HG03280 (cell line): ENCODE results near the gene HCN4.

Source experiments
- ATAC-seq: cut with Tn5 transposase; IDR thresholded peaks from one replicate; pipeline ENCODE4 v1.9.1; 2021; ENCODE audit warnings: mild to moderate bottlenecking, moderate library complexity; ENCODE audit not compliant: unreplicated experiment

The HCN4 gene

GRCh38 chr15:73380661-73381060 lies 11.9 kb upstream of the HCN4 start:
- ATAC-seq: no peak

GRCh38 chr15:73378089-73378488 lies 9.3 kb upstream of the HCN4 start:
- no peak for ATAC-seq

DNA sequence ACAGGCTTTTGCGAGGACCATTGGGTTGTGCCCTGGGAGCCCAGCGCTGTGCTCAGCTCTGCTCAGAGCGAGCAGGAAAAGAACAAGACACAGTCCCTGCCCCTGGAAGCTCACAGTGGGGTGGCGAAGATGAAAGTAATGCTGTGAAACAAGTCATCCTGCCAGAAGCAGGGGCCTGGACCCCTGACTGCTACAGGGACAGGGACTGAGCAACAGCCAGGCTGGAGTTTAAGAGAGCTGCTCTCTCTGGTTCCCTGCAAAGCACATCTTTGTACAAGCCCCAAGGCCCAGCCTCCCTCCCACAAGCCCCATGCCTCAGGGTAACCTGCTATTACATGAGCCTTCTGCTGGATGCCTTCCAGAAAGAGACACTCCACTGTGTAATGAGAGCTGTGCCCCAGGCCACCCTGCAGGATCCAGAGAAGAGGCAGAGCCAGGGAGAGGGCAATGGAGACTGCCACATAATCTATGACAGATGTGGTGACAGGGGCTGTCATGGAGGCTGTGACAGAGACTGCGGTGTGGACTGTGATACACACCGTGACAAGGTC lies 7.1 kb upstream of the HCN4 start:
- ATAC-seq: no peak

DNA sequence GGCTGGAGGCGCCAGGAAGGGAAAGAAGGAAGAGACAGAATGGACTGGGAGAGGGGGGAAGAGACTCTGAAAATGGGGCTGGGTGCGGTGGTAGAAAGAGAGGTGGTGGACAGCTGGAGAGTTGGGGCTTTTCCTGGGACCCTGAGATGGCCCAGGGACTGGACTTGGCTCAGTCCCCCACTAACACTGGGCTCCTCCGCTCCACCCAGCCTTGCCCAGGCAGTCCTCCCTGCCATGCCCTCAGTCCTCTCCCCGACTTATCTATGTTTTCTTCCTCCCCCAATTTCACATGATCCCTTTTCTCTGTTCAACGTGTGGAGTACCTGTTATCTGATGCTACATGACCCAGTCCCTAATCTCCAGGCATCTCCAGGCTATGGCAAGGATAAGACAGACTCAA lies 6.3 kb upstream of the HCN4 start:
- ATAC-seq: no peak

DNA sequence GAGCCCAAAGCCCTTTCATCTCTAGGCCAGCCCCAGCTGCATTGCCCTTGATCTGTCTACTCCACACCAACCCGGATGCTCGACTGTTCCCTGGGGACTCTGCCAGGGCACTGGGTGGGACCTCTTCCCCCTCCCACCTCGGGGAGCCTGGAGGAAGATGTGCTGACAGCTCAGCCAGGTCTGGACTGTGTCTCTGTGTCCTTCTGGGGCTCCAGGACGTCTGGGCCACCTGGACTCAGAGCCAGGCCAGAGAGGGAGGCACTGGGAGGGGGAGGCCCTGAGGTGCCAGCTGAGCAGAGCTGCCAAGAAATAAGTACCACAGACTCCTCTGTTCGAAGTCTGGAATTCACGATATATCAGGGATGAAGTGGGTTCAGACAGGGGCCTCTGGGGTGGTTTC lies 5.8 kb upstream of the HCN4 start:
- ATAC-seq: no peak

GRCh38 chr15:73373221-73373620 lies 4.5 kb upstream of the HCN4 start:
- ATAC-seq: no peak

DNA sequence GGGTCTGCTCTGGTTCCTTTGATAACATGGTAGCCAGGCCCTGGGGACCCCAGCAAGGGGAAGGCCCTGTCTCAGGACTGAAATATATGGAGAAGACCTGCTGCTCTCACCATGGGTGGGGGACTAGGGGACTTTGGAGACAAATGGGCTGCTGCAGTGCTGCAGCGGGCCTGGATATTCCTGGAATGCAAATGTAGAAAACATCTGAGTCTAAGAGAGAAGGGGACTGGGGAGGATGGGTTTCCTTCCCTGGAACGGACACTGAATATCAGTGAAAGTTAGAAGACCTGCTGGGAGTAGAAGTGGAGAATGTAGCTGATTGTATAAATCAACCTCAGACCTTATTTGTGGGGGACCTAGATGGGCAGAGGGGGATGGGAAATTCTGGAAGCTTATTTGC lies 3.1 kb upstream of the HCN4 start:
- no peak for ATAC-seq

- ATAC-seq: no peak
These were observed 1.4 kb upstream of the HCN4 start for GRCh38 chr15:73370151-73370550.

GRCh38 chr15:73369154-73369694 lies 466 bp upstream of the HCN4 start:
- no peak for ATAC-seq

DNA sequence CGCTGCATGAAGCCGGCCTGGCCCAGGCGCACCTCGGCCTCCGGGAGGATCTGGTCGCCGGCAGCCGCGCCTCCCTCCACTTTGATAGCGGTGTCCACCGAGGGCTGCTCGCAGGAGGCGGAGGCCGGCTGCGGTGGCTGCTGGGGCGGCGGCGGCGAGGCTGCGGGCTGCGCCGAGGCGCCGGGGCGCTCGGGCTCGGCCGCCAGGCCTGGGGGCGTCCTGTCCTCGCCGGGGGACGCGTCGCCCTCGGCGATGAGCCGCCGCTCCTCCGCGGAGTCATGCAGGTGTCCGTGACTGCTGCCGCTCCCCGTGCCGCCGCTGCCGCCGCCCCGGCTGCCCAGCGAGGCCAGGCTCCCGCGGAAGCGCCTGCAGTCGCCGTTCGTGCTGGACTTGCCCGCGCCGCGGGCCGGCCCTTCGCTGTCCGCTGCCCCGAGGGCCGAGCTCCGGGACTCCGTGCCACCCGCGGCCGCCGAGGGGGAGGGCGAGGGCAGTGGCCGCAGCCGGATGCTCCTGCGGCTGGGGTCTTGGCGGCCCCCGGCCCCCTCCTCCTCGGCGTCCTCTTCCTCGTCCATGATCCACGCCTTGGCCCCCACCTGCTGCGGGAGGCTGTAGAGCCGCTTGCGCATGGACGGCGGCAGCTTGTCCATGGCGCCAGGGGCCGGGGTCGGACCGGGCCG lies 996 bp downstream of the HCN4 start:
- no peak for ATAC-seq

- ATAC-seq: no peak
These were observed 1.8 kb downstream of the HCN4 start for GRCh38 chr15:73366766-73367623.

GRCh38 chr15:73364070-73364469 lies 4.7 kb downstream of the HCN4 start:
- ATAC-seq: no peak

DNA sequence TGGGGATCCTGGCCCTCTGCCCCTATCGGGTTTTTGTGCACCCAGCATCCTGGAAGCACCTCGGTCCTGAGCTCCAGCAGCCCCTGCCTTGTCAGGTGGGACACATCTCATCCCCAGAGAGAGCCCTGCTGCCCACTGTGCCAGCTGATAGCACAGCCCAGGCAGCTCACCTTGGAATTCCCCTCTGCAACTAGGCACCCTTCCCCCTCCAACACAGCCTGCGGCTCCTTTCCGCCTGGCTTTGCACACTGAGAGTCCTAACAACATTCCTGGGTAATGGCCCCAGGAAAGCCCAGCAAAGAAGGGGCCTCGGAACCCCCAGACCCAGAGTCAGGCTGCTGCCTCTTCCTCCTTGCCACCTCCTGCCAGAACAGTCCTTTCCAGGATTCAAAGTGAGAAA lies 5.9 kb downstream of the HCN4 start:
- no peak for ATAC-seq

DNA sequence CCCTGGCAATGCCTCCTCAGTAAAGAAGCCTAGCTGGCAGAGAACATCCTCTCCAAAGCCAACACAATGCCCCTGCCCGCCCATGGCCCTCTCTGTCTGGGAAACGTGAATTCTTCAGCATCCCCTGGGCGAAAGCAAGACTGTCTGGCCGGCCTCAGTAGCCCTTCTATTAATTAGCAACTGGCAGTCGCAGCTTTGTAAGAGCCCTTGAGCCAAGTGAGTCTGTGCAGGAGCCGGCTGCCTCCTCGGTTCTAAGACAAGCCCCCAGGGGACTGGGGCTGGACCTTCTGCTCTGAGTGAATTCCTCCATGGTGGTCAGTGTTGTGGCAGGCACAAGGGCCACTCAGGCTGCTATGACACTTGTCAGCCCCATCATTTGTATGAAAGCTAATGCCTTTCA lies 7.4 kb downstream of the HCN4 start:
- ATAC-seq: no peak

- ATAC-seq: no peak
These were observed 9.1 kb downstream of the HCN4 start for GRCh38 chr15:73359651-73360050.

GRCh38 chr15:73357999-73358665 lies 10.6 kb downstream of the HCN4 start:
- no peak for ATAC-seq

DNA sequence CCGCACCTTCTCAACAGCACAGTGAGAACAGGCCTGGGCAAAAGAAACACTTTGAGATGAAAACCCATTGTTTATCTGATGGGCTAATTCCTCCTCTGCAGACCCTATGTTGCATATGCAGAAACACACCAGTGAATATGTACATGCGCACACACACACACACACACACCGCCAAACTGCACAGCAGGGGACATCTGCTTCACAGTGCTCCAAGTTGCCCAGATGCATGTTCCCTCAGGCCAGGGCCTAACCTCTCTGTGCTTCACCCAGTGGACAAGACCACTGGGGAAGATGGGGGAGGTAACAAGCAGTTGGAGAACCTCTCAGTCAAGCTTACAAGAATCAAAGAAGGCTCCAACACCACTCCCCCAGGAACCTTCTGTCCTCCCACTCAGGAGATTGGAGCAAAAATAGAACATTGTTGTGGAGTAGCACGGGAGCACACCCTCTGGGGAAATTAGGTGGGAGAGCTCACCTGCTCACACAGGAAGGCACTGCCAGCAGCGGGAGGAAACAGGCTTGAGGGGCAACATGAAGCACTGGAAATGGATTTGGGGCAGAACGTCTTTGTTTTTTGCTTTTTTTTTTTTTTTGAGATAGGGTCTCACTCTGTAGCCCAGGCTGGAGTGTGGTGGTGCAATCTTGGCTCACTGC lies 13.0 kb downstream of the HCN4 start:
- no peak for ATAC-seq

DNA sequence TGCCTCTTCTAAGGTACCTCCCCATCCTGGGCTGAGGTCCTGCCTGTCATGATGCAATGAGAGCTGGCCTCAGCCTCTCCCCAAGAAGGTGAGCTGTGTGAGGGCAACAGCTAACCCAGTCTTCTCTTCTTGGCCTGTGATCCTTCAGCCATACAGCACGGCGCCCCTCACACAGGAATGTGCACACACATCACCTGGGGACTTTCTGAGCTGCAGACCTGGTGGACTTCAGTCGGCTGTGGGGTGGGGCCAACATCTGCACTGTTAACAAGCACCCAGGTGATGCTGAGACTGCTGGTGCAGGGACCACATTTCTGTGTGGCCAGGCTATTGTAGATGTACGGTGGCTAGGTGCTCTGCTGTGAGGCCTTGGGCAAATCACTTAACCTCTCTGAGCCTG lies 14.5 kb downstream of the HCN4 start:
- ATAC-seq: no peak

GRCh38 chr15:73353734-73354133 lies 15.0 kb downstream of the HCN4 start:
- ATAC-seq: no peak

GRCh38 chr15:73352082-73352481 lies 16.7 kb downstream of the HCN4 start:
- no peak for ATAC-seq

DNA sequence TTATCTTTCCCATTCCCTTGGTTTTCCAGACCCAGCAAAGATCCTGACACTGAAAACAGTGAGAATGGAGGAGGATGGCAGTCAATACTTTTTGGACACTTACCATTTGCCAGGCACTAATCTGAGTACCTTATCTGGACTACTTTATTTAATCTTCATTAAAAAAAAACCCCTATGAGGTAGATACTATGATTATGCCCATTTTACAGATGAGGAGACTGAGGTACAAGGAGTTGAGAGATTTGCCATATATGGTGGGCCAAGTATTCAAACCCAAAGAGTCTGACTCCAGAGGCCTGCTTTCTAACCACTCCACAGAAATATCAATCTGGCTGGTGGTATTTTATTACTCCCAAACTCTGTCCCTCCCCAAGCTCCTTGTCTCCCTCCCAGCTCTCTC lies 19.6 kb downstream of the HCN4 start:
- ATAC-seq: no peak
